Activated CD8-positive, alpha-beta memory T cell treated with anti-CD3 and anti-CD28 coated beads, Interleukin-2, amount 50 U/mL, for 48 hours (primary cell): ENCODE data around the gene AGO3.
A peak's percentile ranks its signal among the peaks of the same experiment; 100 is the strongest.
"Not testable (repeated sequence)": the region's sequence is repeated elsewhere in the genome, so short reads cannot be mapped to it uniquely, and the experiment has no call there.

Experiments
- DNase-seq: peaks from one replicate; pipeline ENCODE4 v3.0.0-alpha.2; 2020

The AGO3 gene

DNA sequence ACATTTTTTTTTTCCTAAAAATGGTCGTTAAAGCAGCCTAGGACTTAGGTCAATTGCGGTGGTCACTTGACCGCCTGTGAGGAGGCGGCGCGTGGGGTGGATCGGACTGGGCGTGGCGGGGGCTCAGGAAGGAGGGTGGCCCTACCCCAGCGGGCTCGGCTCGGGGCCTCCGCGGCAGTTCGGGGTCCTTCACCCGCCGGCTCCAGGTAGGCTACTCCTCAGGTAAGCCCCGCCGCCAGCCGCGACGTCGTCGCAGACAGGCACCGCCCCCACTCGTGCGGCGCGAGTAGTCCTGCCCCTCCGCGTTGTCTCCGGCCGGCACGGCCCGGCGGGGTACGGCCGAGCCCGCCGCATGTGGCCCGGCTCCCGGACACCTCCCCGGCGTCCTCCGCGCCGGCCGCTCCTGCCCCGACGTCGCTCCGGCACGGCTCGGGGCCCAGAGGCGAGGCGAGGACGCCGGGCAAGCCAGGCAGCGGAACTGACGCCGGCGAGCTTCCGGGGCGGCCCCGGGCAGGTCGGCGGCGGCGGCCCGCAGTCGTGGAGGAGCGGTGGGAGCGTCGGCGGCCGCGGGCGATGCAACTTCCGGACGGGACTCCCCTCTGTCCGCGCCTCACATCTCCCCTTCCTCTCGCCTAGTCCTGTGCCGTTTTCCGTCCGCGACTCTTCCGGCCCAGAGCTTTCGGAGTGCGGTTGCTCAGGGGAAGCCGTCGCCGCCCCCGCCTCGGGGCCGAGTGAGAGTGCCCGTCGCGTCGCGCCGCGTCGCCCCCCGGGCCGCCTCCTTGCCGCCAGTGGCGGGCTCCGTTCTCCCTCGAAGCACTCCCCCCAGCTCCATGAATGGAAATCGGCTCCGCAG is at the start of gene AGO3:
AGO3 (plus strand) TSS at position 513 of the 853 bp plus-strand sequence; CDS start at position 835, 322 bp downstream.
- peak; percentile 94 for DNase-seq

GRCh38 chr1:35881850-35882273 is 49.0 kb upstream of the AGO3 start:
- DNase-seq: no peak

- DNase-seq: no peak
These were observed 48.3 kb upstream of the AGO3 start for GRCh38 chr1:35882586-35882944.

DNA sequence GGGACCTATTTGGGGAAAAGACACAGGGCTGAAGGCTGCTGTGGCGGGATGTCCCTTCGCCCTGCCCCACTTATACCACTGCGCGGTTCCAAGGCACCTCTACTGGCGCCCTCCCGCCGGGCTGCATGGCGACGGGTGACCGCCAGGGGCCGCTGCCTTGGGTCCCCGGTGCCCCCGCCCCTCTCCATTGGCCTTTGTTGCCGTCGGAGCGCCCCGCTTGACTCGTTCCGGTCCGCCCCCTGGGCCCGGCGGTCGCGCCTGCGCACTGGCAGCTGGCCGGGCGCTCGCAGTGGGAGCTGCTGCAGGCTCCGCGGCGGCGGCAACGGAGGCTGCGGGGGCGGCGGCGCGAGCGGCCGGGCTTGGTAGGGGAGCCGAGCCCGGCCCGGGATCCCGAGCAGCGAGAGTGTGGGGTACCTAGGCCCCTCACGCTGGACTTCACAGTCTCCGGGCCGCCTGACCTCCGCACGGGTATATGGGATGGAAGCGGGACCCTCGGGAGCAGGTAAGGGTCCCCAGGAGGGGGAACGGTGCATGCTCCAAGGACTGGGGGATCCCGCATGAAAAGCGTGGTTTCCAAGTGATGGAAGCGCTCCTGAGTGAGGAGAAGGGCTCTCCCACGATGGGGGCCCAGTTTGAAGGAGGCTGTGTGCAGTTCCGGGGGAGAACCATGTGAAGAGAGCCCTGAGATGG is 47.8 kb upstream of the AGO3 start, which contains the start of gene AGO1:
AGO1 (plus strand) TSS at position 265 of the 690 bp plus-strand sequence; CDS start at position 478, 213 bp downstream.
- DNase-seq: peak; percentile 99

GRCh38 chr1:35883635-35884101 is 47.2 kb upstream of the AGO3 start:
- peak; percentile 73 for DNase-seq

- DNase-seq: no peak
These were observed 46.0 kb upstream of the AGO3 start for GRCh38 chr1:35884934-35885333.

DNA sequence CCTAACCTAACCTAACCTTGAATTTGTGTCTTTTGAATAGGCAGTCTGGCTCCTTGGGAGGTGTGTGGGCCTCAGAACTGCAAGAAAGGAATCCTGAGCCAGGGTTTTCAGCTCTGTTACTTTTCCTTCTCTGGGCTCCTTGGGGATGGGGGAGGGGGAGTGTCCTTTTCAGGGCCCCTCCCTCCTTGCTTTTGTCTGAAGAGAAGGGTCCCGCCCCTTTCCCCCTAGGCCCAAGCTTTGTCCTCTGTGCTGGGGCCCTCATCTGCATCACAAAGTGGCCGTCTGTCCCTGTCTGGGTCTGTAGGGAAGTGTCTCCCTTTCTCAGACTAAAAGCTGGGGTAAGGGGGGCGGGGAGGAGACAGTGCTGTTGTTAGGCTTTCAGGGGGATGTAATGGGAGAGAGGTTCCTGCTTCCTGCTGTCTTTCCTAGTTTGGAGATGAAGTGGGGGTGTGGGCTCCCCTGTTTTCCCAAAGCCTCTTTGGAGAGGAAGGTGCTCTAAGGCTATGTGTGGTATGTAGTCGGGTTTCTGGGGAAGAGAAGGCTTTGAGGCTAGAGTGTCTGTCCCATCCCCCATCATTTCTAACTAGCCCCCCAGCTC is 44.8 kb upstream of the AGO3 start:
- DNase-seq: no peak

DNA sequence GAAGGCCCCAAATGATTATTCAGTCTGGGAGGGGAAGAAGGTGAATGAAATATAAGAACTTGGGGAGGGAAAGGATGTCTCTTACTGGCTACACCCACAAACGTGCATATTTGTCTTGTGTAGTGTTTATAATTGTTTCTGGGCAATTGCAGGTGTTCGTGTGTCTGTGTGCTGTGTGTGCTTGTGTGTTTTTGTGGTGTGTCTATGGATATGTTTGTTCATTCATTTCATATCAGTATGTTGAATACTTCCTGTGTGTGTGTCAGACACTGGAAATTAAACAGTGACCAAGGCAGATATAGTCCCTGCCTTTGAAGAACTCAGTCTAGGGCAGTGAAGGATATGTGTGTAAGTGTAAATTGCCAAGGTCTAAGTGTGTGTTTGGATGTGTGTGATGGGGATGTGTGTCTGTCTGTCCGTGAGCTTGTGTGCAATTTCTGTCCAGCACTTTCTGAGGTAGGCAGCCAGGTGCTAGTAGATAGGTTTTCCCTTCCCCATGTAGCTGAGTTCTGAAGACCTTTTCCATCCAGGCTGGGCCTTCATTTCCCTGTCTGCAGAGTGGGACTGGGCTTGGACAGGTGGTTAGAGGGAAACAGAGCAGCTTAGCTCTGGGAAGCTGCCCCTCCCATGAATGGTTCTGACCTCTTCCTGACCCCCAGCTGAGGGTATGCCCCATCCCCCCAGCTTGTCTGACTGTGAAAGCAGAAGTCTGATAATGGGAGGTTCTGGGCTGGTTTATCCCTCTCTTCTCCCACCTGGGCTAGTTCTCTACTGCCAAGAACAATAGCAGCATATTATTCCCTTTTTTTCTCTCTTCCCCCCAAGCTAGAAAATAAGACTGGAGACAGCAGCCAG is 44.1 kb upstream of the AGO3 start:
- no peak for DNase-seq

GRCh38 chr1:35887508-35887907 is 43.4 kb upstream of the AGO3 start:
- no peak for DNase-seq

- no peak for DNase-seq
These were observed 42.6 kb upstream of the AGO3 start for GRCh38 chr1:35888255-35888654.

- not testable (repeated sequence) for DNase-seq
These were observed 41.9 kb upstream of the AGO3 start for GRCh38 chr1:35888981-35889380.

DNA sequence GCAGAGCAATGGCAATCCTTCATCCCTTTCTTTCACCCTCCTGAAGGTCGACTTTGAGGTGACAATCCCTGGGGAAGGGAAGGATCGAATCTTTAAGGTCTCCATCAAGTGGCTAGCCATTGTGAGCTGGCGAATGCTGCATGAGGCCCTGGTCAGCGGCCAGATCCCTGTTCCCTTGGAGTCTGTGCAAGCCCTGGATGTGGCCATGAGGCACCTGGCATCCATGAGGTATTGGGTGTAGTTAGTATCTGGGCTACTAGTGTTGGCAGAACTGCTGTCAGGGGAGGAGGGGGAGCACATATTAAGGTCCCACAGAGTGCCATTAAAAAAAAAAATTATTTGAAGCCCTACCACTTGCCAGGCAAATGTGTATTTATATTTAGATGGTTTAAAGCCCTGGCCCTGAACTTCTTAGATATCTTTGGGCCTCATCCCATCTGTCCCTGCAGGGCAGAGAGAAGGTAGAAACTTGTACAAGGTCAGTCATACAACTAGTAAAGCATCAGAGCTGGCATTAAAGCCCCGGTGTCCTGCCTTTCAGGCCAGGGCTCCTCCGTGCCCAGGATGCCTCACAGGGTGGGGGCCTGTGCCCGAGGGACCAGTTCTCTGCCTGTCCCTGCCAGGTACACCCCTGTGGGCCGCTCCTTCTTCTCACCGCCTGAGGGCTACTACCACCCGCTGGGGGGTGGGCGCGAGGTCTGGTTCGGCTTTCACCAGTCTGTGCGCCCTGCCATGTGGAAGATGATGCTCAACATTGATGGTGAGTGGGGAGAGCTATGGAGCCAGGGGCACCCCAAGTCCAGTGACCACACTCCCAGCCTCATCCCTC is 37.6 kb upstream of the AGO3 start:
- DNase-seq: no peak

DNA sequence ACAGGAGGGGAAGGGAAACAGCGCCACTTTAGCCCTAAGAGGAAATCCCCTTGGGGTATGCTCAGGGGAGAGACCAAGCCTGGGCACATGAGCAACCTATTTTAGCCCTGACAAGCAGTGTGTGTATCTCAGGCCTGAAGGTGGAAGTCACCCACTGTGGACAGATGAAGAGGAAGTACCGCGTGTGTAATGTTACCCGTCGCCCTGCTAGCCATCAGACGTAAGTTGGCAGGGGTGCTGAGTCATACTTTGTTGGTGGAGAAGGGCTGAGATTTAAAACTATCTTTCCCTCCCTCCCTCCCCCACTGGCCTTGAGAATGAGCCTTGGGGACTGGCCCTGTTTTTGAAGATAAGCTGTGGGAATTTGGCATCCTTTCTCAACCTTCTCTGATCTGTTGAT is 36.7 kb upstream of the AGO3 start:
- no peak for DNase-seq

DNA sequence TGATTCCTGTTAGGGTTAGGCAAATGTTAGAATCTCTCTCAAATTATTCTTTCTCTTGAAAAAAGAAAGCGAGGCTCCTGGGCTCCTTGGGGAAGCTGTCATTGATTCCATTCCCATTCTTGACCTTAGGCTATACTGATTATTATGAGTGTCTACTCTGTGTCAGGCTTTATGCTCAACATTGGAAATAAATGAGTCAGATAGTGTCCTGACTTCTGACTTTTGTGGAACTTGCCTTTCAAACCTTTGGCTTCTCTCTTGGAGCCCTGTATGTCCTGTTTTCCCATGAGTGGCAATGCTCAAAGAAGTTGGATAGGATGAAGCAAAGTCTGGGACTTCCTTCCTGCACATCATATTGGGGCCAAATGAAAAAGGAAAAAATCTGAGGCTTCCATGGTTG is 36.2 kb upstream of the AGO3 start:
- no peak for DNase-seq

- no peak for DNase-seq
These were observed 31.0 kb upstream of the AGO3 start for GRCh38 chr1:35899941-35900340.

DNA sequence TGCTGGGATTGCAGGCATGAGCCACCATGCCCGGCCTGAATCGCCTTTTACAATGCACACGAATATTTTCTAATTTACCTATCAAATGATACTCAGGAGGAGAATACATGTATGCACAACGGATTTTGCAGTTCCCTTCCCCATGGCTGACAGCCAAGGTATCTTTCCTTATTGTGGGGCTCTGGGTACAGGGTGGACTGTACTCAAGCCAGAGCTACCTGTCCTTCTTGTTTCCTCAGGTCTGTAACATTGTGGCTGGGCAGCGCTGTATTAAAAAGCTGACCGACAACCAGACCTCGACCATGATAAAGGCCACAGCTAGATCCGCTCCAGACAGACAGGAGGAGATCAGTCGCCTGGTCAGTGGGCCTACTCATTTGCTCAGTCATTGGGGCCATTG is 29.7 kb upstream of the AGO3 start:
- no peak for DNase-seq

- no peak for DNase-seq
These were observed 28.2 kb upstream of the AGO3 start for GRCh38 chr1:35902671-35903070.

- DNase-seq: no peak
These were observed 16.2 kb upstream of the AGO3 start for GRCh38 chr1:35914717-35915116.

GRCh38 chr1:35915693-35916092 is 15.2 kb upstream of the AGO3 start:
- DNase-seq: no peak

- no peak for DNase-seq
These were observed 7.1 kb upstream of the AGO3 start for GRCh38 chr1:35923791-35924221.

GRCh38 chr1:35924838-35925237 is 6.1 kb upstream of the AGO3 start:
- DNase-seq: no peak

GRCh38 chr1:35925741-35926140 is 5.2 kb upstream of the AGO3 start:
- no peak for DNase-seq
